Measurements from ENCODE around the gene EPS8L1.
A peak's percentile ranks its signal among the peaks of the same experiment; 100 is the strongest.
"Not testable (repeated sequence)": the region's sequence is repeated elsewhere in the genome, so short reads cannot be mapped to it uniquely, and the experiment has no call there.

EPS8L1 gene

GRCh38 chr19:55047951-55048350, 27.7 kb upstream of the EPS8L1 start:
- FAIRE-seq (no peak), DNase-seq (ENCODE audit: extremely low spot score, insufficient read length, low read depth) (no peak)

- no peak for FAIRE-seq
Observed at GRCh38 chr19:55048446-55048845, 27.2 kb upstream of the EPS8L1 start.

GRCh38 chr19:55050749-55051532, 24.7 kb upstream of the EPS8L1 start:
- no peak for FAIRE-seq
- no peak for DNase-seq (ENCODE audit: extremely low spot score, insufficient read length, low read depth)

More at GRCh38 chr19:55048446-55048845, 27.2 kb upstream of the EPS8L1 start:
- no peak for DNase-seq (ENCODE audit: extremely low spot score, insufficient read length, low read depth)

GRCh38 chr19:55053735-55054134, 21.9 kb upstream of the EPS8L1 start:
- DNase-seq (ENCODE audit: extremely low spot score, insufficient read length, low read depth) (no peak), FAIRE-seq (no peak)

- FAIRE-seq (no peak), DNase-seq (ENCODE audit: extremely low spot score, insufficient read length, low read depth) (no peak)
Observed at GRCh38 chr19:55056827-55057226, 18.8 kb upstream of the EPS8L1 start.

- FAIRE-seq (no peak), DNase-seq (ENCODE audit: extremely low spot score, insufficient read length, low read depth) (no peak)
Observed at GRCh38 chr19:55058781-55059610, 16.7 kb upstream of the EPS8L1 start.

GRCh38 chr19:55060287-55060686, 15.4 kb upstream of the EPS8L1 start:
- not testable (repeated sequence) for DNase-seq (ENCODE audit: extremely low spot score, insufficient read length, low read depth); FAIRE-seq

- DNase-seq (ENCODE audit: extremely low spot score, insufficient read length, low read depth) = peak; percentile 91
- peak; percentile 80 for FAIRE-seq
Observed at GRCh38 chr19:55062735-55063491, 12.8 kb upstream of the EPS8L1 start, which contains the start of gene RDH13. TSS of gene RDH13 (minus strand) at chr19:55063148. CDS start at chr19:55063032, 116 bp downstream.

- FAIRE-seq (no peak), DNase-seq (ENCODE audit: extremely low spot score, insufficient read length, low read depth) (no peak)
Observed at GRCh38 chr19:55063492-55063843, 12.2 kb upstream of the EPS8L1 start.

- FAIRE-seq; DNase-seq (ENCODE audit: extremely low spot score, insufficient read length, low read depth): not testable (repeated sequence)
Observed at GRCh38 chr19:55065516-55065915, 10.2 kb upstream of the EPS8L1 start.

GRCh38 chr19:55066107-55066709, 9.5 kb upstream of the EPS8L1 start:
- no peak for FAIRE-seq
- no peak for DNase-seq (ENCODE audit: extremely low spot score, insufficient read length, low read depth)

- no peak for DNase-seq (ENCODE audit: extremely low spot score, insufficient read length, low read depth)
- FAIRE-seq = no peak
Observed at GRCh38 chr19:55067869-55068268, 7.8 kb upstream of the EPS8L1 start.

- FAIRE-seq = no peak
- no peak for DNase-seq (ENCODE audit: extremely low spot score, insufficient read length, low read depth)
Observed at GRCh38 chr19:55068950-55069864, 6.5 kb upstream of the EPS8L1 start.

- DNase-seq (ENCODE audit: extremely low spot score, insufficient read length, low read depth) = no peak
- no peak for FAIRE-seq
Observed at GRCh38 chr19:55069865-55070197, 5.8 kb upstream of the EPS8L1 start.

- DNase-seq (ENCODE audit: extremely low spot score, insufficient read length, low read depth) = no peak
- FAIRE-seq = no peak
Observed at GRCh38 chr19:55070466-55071128, 5.1 kb upstream of the EPS8L1 start.

GRCh38 chr19:55071129-55071502, 4.6 kb upstream of the EPS8L1 start:
- DNase-seq (ENCODE audit: extremely low spot score, insufficient read length, low read depth) (no peak), FAIRE-seq (no peak)

GRCh38 chr19:55071913-55072312, 3.8 kb upstream of the EPS8L1 start:
- FAIRE-seq = no peak
- no peak for DNase-seq (ENCODE audit: extremely low spot score, insufficient read length, low read depth)

GRCh38 chr19:55076321-55076720, 652 bp downstream of the EPS8L1 start:
- no peak for FAIRE-seq
- DNase-seq (ENCODE audit: extremely low spot score, insufficient read length, low read depth) = no peak

- no peak for DNase-seq (ENCODE audit: extremely low spot score, insufficient read length, low read depth)
- no peak for FAIRE-seq
Observed at GRCh38 chr19:55077106-55077505, 1.4 kb downstream of the EPS8L1 start.

Measured in GM18507 (cell line).